GM13977 (cell line): ENCODE data around the gene STUM.

ENCODE experiments used
- DNase-seq: peaks from one replicate; pipeline ENCODE4 v3.0.0; 2012; ENCODE audit warnings: low spot score
- in situ Hi-C: fragments of 300-500 bp; cut with MboI; formaldehyde crosslinking; loops from one replicate; pipeline ENCODE4 v1.12.0; 2022; ENCODE audit warnings: low sequenced_read_pairs, low pct_unique_long_range_greater_than_20kb, mixed read lengths, inconsistent platforms; ENCODE audit not compliant: unreplicated experiment
- TF ChIP-seq, protein P1 (sequence below): IDR thresholded peaks from 2 replicates; pipeline ENCODE4 v1.5.1; 2012; ENCODE audit warnings: mild to moderate bottlenecking, control low read depth; ENCODE audit not compliant: insufficient read depth; ENCODE audit errors: extremely low read depth, missing control alignments

Gene STUM

GRCh38 chr1:226646026-226646869 is 97.7 kb downstream of the STUM start:
- in situ Hi-C loops = no loop called here
- TF ChIP-seq, protein P1, sequence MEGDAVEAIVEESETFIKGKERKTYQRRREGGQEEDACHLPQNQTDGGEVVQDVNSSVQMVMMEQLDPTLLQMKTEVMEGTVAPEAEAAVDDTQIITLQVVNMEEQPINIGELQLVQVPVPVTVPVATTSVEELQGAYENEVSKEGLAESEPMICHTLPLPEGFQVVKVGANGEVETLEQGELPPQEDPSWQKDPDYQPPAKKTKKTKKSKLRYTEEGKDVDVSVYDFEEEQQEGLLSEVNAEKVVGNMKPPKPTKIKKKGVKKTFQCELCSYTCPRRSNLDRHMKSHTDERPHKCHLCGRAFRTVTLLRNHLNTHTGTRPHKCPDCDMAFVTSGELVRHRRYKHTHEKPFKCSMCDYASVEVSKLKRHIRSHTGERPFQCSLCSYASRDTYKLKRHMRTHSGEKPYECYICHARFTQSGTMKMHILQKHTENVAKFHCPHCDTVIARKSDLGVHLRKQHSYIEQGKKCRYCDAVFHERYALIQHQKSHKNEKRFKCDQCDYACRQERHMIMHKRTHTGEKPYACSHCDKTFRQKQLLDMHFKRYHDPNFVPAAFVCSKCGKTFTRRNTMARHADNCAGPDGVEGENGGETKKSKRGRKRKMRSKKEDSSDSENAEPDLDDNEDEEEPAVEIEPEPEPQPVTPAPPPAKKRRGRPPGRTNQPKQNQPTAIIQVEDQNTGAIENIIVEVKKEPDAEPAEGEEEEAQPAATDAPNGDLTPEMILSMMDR = no peak

GRCh38 chr1:226646870-226647449 is 98.4 kb downstream of the STUM start:
- no peak for DNase-seq
- in situ Hi-C loops = no loop called here
- TF ChIP-seq, protein P1 = no peak

More at GRCh38 chr1:226646026-226646869, 97.7 kb downstream of the STUM start:
- DNase-seq = no peak

DNA sequence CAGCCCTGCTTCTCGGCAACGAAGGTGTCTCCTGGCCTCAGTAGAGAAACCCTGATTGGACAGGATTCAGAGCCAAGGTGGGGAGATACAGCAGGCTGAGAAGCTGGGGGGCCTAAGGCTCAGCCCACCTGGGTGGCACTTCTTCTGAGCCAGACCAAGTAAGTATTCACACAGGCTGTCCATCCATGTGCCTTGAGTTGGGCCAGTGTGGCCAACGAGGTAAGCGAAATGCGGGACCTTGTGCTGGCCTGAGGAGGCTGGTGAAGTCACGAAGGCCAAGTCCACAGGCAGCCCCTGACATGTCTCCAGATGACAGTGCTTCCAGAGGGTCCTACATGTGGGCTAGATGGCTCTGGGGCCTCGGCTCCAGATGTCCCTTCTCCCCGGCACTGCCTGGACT is 99.2 kb downstream of the STUM start:
- in situ Hi-C loops = no loop called here
- TF ChIP-seq, protein P1 = no peak
- no peak for DNase-seq

GRCh38 chr1:226648421-226648820 is 99.9 kb downstream of the STUM start:
- TF ChIP-seq, protein P1 = no peak
- in situ Hi-C loops = no loop called here
- DNase-seq = no peak

- TF ChIP-seq, protein P1 = no peak
- in situ Hi-C loops = no loop called here
- no peak for DNase-seq
Measured at GRCh38 chr1:226649244-226649643, 100.7 kb downstream of the STUM start.

GRCh38 chr1:226649780-226650179 is 101.2 kb downstream of the STUM start:
- in situ Hi-C loops = no loop called here
- DNase-seq = no peak
- TF ChIP-seq, protein P1 = peak; percentile 38
